Testis (tissue), 2 donors: ENCODE data around the gene RGS5.

ENCODE experiments used
- POLR2A ChIP-seq: fragments of 450-650 bp; IDR thresholded peaks from one replicate; pipeline ENCODE4 v1.6.1; 2017; ENCODE audit warnings: antibody characterized with exemption, mild to moderate bottlenecking, moderate library complexity
- TF ChIP-seq, protein P1 (sequence below), 3 experiments: fragments of 450-650 bp in 2 of 3; fragments of 200-600 bp in 1 of 3; sonication (generic) in 1 of 3; IDR thresholded peaks; one replicate each; pipeline ENCODE4 v1.5.1; 2016 to 2019; ENCODE audit warnings: antibody characterized with exemption in 3 of 3, mild to moderate bottlenecking in 2 of 3, moderate library complexity in 1 of 3

DNA sequence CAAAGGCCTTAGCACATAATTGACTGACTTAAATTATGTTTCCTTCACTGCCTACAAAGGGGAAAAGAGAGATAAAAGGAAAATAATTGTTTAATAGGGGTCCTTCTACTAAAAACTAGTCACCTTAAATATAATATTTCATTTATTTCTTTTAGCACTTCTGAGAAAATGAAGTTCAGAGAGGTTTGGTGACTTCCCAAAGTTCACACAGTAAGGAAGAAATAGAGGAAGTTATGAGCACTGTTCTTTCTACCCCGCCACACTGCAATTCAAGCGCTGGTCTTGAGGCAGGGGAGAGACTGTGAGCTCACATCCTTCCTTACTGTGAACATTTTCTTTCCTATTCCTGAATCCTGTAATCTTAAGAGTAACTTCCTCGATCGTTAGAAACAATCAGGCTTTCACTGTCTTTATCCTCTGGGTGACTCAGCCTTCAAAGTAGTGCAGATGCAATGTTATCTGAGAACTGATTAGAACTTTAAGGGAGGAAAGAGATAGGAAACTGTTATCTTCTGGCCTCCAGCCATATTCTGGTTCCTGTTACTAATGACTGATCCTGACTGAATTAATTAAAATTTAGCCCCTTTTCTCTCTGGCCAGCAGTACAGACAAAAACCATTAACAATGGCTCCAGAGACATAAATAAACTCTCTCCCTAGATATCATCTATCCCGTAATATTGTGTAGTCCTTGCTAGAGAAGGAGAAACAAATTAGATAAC is 6.8 kb downstream of the RGS5 start:
- no peak for TF ChIP-seq POLR2A
- TF ChIP-seq, protein P1, sequence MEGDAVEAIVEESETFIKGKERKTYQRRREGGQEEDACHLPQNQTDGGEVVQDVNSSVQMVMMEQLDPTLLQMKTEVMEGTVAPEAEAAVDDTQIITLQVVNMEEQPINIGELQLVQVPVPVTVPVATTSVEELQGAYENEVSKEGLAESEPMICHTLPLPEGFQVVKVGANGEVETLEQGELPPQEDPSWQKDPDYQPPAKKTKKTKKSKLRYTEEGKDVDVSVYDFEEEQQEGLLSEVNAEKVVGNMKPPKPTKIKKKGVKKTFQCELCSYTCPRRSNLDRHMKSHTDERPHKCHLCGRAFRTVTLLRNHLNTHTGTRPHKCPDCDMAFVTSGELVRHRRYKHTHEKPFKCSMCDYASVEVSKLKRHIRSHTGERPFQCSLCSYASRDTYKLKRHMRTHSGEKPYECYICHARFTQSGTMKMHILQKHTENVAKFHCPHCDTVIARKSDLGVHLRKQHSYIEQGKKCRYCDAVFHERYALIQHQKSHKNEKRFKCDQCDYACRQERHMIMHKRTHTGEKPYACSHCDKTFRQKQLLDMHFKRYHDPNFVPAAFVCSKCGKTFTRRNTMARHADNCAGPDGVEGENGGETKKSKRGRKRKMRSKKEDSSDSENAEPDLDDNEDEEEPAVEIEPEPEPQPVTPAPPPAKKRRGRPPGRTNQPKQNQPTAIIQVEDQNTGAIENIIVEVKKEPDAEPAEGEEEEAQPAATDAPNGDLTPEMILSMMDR (IDR thresholded peaks at IDR 0.05), result no peak
